Right lobe of liver (tissue), 6 donors: ENCODE results near the gene RERE. TPM values are rescaled to one million over a fixed set of nuclear protein-coding genes. Genes with fewer than 3 reads are reported as not detected.
A peak's percentile ranks its signal among the peaks of the same experiment; 100 is the strongest.
"Not testable (repeated sequence)": the region's sequence is repeated elsewhere in the genome, so short reads cannot be mapped to it uniquely, and the experiment has no call there.

Experiments
- ATAC-seq, 4 donors: fragments of 200-7000 bp; cut with Tn5 transposase; one replicate each; pipeline ENCODE4 v1.9.1; 2020; ENCODE audit warnings: mild to moderate bottlenecking in 4 of 4, moderate library complexity in 4 of 4
- DNase-seq, 3 donors: peaks; one replicate each; pipeline ENCODE4 v3.0.0-alpha.2; 2020
- H3K27ac ChIP-seq, 3 donors: fragments of 200-600 bp; one replicate each; pipeline ENCODE4 v1.8.0; 2022
- H3K27me3 ChIP-seq, 2 donors: fragments of 200-600 bp; one replicate each; pipeline ENCODE4 v1.8.0; 2022
- H3K36me3 ChIP-seq, 4 donors: fragments of 200-600 bp; sonication (generic) in 1 of 4; one replicate each; pipeline versions ENCODE4 v1.5.1 to v1.8.0; 2017 to 2022; ENCODE audit warnings: control low read depth in 1 of 4
- H3K4me1 ChIP-seq, 4 donors: fragments of 200-600 bp; sonication (generic) in 1 of 4; one replicate each; pipeline versions ENCODE4 v1.5.1 to v1.8.0; 2017 to 2022; ENCODE audit warnings: control low read depth in 1 of 4
- H3K4me3 ChIP-seq, 3 donors: fragments of 200-600 bp; one replicate each; pipeline ENCODE4 v1.8.0; 2022
- H3K9me3 ChIP-seq, 4 donors: fragments of 200-600 bp; sonication (generic) in 1 of 4; one replicate each; pipeline versions ENCODE4 v1.5.1 to v1.8.0; 2017 to 2022; ENCODE audit warnings: control low read depth in 1 of 4
- POLR2A ChIP-seq: fragments of 450-650 bp; IDR thresholded peaks from one replicate; pipeline ENCODE4 v1.6.1; 2017; ENCODE audit warnings: antibody characterized with exemption, mild to moderate bottlenecking
- WGBS: methylation state at CpG from one replicate; pipeline ENCODE4 v1.1.6; 2018; ENCODE audit warnings: low coverage, low lambda C conversion rate; ENCODE audit not compliant: insufficient coverage; ENCODE audit errors: missing lambda C conversion rate; 5-methylcytosine and 5-hydroxymethylcytosine counted together
- intact Hi-C, 2 donors: fragments of 100-400 bp; cut with DNase I; formaldehyde crosslinking; loops; one replicate each; pipeline versions ENCODE4 v1.11.2 to v1.14.1; 2022
- total RNA-seq, 6 experiments: library from RNA; depleted of rRNA in 2 of 6; stranded (reverse); fragments of >200 nt in 2 of 6; fragmentation: NEBNext Ultra II Directional in 3 of 6; extraction: Animal tissue kit (Norgen Biotek cat#: 25700) in 3 of 6; gene quantifications; one replicate each; pipeline versions ENCODE4 v1.1.0 to v1.2.4, GENCODE V29; 2016 to 2023
- TF ChIP-seq, protein P1 (sequence below), 4 donors: fragments of 200-600 bp in 3 of 4; fragments of 450-650 bp in 1 of 4; IDR thresholded peaks; one replicate each; pipeline versions ENCODE4 v1.5.1 to v1.8.0; 2016 to 2022; ENCODE audit warnings: antibody characterized with exemption in 4 of 4, mild to moderate bottlenecking in 2 of 4
- donor health status: DM: no; HTN: yes; CAD: no.
- donor health status: DM: no; HTN: no; CAD: no.
- donor health status: DM: no; HTN: no; CAD: no.
- donor health status: DM: no; HTN: yes; CAD: no.
- donor health status: DM: no; HTN: yes; CAD: no.

The RERE gene
- total RNA-seq, 6 experiments from 2014 or later = 17.5 to 38.4 (median 25.0) TPM

DNA sequence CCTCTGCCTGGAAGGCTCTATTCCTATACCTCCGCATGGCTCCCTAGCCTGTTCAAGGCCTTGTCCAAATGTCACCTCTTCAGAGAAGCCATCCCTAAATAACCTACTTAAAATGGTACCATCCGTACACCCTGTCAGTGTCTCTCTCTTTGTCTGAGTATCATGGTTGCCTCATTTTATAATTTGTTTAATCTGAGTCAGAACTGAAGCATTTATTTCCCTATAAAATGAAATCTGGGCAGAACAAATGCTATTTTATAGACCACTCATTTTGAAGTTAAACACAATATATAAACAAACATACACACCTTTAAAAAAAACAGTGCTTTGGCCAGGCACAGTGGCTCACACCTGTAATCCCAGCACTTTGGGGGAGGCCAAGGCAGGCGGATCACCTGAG, 30.2 kb downstream of the RERE start:
- no peak for TF ChIP-seq POLR2A
- TF ChIP-seq, protein P1, sequence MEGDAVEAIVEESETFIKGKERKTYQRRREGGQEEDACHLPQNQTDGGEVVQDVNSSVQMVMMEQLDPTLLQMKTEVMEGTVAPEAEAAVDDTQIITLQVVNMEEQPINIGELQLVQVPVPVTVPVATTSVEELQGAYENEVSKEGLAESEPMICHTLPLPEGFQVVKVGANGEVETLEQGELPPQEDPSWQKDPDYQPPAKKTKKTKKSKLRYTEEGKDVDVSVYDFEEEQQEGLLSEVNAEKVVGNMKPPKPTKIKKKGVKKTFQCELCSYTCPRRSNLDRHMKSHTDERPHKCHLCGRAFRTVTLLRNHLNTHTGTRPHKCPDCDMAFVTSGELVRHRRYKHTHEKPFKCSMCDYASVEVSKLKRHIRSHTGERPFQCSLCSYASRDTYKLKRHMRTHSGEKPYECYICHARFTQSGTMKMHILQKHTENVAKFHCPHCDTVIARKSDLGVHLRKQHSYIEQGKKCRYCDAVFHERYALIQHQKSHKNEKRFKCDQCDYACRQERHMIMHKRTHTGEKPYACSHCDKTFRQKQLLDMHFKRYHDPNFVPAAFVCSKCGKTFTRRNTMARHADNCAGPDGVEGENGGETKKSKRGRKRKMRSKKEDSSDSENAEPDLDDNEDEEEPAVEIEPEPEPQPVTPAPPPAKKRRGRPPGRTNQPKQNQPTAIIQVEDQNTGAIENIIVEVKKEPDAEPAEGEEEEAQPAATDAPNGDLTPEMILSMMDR (IDR thresholded peaks at IDR 0.05) = no peak
- H3K27me3 ChIP-seq = no peaks in the 10 kb centered on the region
- peaks cover 0 to 7% (median 3%) of the 10 kb centered on the region in 4 donors for H3K4me1 ChIP-seq
- no peaks in the 10 kb centered on the region for H3K9me3 ChIP-seq
- no peak for DNase-seq
- H3K4me3 ChIP-seq = no peak overlapping the region
- no peaks in the 10 kb centered on the region for H3K36me3 ChIP-seq
- 92% methylated on average over 3 of the region's 3 CpGs for WGBS
- no peak overlapping the region for H3K27ac ChIP-seq
- intact Hi-C loops = no loop called here
- ATAC-seq = no peak

DNA sequence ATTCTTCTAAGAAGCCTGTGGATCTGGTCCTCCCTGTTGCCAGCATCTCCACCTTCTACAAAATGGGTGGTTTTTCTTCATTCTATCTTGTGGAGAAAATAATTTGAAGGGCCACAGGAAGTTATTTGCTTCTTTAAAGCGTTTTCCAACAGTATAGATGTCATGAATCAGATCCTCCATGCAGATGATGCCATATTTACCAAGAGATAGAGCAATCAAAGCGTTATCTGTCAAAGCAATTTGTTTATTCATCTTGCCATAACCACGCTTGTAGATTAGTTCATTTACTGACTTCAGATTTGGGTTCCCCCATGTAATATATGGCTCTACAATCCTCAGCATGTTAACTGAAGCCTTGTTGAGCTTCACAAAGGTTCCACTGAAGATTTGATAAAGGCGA, 31.2 kb downstream of the RERE start:
- 94% methylated on average over 3 of the region's 4 CpGs for WGBS
- H3K36me3 ChIP-seq, DNase-seq, H3K27me3 ChIP-seq, H3K27ac ChIP-seq, H3K4me3 ChIP-seq, intact Hi-C loops, H3K9me3 ChIP-seq, ATAC-seq: not testable (repeated sequence)
- H3K4me1 ChIP-seq = peaks cover 0 to 17% (median 8%) of the 10 kb centered on the region in 4 donors

DNA sequence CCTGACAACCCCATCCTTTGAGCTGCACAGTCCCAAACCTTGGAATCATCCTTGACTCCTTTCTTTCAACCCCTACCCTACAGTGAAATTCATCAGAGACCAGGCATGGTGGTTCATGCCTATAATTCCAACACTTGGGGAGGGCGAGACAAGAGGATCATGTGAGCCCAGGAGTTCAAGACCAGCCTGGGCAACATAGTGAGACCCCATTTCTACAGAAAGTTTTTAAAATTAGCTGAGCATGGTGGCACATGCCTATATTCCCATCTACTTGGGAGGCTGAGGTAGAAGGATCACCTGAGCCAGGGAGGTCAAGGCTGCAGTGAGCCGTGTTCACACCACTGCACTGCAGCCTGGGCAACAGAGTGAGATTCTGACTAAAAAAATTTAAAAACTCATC, 34.5 kb downstream of the RERE start:
- Histone ChIP-seq H3K36me3 (no peaks in the 10 kb centered on the region), H3K4me1 (peaks cover 0 to 20% (median 10%) of the 10 kb centered on the region in 4 donors), H3K27me3 (no peaks in the 10 kb centered on the region), H3K4me3 (no peak overlapping the region), H3K9me3 (no peaks in the 10 kb centered on the region), H3K27ac (peak overlapping the region in 1 of 3 donors; percentile 56)
- WGBS = 55% methylated on average over 1 of the region's 2 CpGs
- DNase-seq (no peak), ATAC-seq (no peak)
- intact Hi-C loops = no loop called here
- TF ChIP-seq POLR2A = no peak
- TF ChIP-seq, protein P1 (IDR thresholded peaks at IDR 0.05) = no peak

DNA sequence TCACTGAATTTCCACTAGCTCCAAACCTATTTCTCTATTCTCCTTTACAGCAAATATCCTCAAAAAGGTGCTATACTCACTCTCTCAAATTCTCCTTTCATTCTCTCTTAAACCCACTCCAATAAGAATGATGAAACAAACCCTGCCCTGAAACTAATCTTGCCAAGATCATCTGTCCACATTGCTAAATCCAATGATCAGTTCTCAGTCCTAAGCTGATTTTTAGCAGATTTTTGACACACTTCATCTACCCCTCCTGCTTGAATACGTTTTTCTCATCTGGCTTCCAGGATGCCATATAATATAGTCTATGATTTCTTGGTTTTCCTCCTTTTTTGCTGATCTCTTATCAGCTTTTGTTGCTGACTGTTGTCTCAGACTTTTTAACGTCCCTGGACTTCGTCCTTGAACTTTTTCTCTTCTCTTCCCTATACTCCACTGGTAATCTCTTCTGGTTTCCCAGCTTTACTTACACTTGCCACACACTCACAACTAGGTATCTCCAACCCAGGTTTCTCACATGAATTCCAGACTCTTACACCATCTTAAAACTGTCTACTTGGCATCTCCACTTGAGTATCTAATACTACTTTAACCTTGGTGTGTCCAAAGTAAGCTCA, 35.3 kb downstream of the RERE start:
- no peaks in the 10 kb centered on the region for H3K27me3 ChIP-seq
- ATAC-seq (peak; percentile 88 to 93 (median 92)), DNase-seq (no peak)
- TF ChIP-seq, protein P1 (IDR thresholded peaks at IDR 0.05) = no peak
- TF ChIP-seq POLR2A = no peak
- intact Hi-C loops = no loop called here
- H3K9me3 ChIP-seq = no peaks in the 10 kb centered on the region
- WGBS = 7% methylated on average over 3 of the region's 3 CpGs
- peak overlapping the region in 2 of 3 donors; percentile 23 to 56 for H3K27ac ChIP-seq
- H3K4me1 ChIP-seq = peaks cover 0 to 20% (median 10%) of the 10 kb centered on the region in 4 donors
- no peaks in the 10 kb centered on the region for H3K36me3 ChIP-seq
- no peak overlapping the region for H3K4me3 ChIP-seq

DNA sequence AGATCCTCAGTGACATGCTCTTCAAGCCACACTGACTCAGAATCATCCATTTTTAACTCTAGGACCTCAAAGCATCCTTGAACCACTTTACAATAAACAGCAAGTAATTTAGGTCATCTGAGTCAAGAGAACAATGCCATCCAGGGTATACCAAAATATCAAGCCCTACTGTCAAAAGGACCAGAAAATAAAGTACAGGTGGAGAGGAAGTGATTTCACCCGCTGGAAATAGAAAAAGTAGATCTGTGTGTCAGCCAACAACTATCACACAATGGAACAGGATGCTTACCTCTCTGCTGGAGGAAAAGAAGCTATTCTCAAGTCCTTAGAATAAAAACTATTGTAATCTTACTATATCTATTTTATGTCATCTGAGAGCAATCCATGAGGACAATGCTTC, 37.0 kb downstream of the RERE start:
- TF ChIP-seq, protein P1 (IDR thresholded peaks at IDR 0.05) = no peak
- no peak for TF ChIP-seq POLR2A
- H3K4me1 ChIP-seq = peaks cover 0 to 27% (median 10%) of the 10 kb centered on the region in 4 donors
- H3K9me3 ChIP-seq = no peaks in the 10 kb centered on the region
- no peak overlapping the region for H3K4me3 ChIP-seq
- DNase-seq = no peak
- no peaks in the 10 kb centered on the region for H3K36me3 ChIP-seq
- intact Hi-C loops = no loop called here
- H3K27me3 ChIP-seq = no peaks in the 10 kb centered on the region
- H3K27ac ChIP-seq = no peak overlapping the region
- WGBS = 100% methylated on average over 1 of the region's 1 CpG
- ATAC-seq = no peak
